Measurements from ENCODE around the gene CORO1C.

GRCh38 chr12:108712165-108712924, 19.0 kb downstream of the CORO1C start:
- TF ChIP-seq CTCF (IDR thresholded peaks at IDR 0.05) (no peak), EZH2phosphoT487 (IDR thresholded peaks at IDR 0.05) (no peak), EZH2 (IDR thresholded peaks at IDR 0.05) (no peak)
